ENCODE results near the gene ERC2. TPM values are rescaled to one million over a fixed set of nuclear protein-coding genes. Genes with fewer than 3 reads are reported as not detected.

The ERC2 gene
- total RNA-seq, 1 donor from 2014 or later, result 7.4 TPM

DNA sequence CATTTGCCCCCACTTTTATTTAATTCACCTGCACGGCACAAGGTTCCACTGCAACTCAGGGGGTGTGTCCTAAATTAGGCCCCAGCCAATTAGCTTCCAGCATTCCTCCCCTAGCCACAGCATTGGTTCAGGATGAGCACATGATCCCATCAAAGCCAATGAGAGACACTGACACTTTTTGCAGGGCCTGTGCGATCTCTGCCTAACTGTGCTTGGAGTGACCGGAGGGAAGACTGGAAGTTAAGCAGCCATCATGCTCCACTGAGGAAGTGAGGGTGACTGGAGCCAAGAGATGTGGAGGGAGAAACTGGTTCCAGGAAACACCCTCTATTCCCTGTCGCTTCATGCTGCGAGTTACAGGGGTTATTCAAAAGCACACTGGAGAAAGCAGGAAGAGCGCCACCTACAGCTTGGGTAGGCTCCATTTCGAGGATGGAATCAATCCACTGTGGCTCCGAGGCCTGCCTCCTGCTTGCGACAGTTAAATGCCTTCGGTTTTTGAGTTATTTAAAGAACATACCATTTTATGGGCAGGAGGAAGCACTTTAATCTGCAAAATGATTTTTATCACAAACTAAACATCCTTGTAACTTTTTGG is 858.9 kb downstream of the ERC2 start:
- H3K4me1 Mint-ChIP-seq (ENCODE audit: low read depth, unreplicated experiment), result no peaks in the 10 kb centered on the region
- H3K4me3 Mint-ChIP-seq (ENCODE audit: unreplicated experiment), result no peak overlapping the region
- no peaks in the 10 kb centered on the region for H3K79me2 ChIP-seq (ENCODE audit: insufficient read depth, low read length)
- H3K36me3 Mint-ChIP-seq (ENCODE audit: low read depth, unreplicated experiment), result no peaks in the 10 kb centered on the region
- H3K4me1 ChIP-seq (ENCODE audit: insufficient read depth, low read length), result no peaks in the 10 kb centered on the region
- H3K9me3 Mint-ChIP-seq (ENCODE audit: unreplicated experiment), result peaks cover 3% of the 10 kb centered on the region
- H4K20me1 ChIP-seq (ENCODE audit: insufficient read depth, low read length), result no peaks in the 10 kb centered on the region
- H3K27ac ChIP-seq (ENCODE audit: low read depth, low read length), result no peak overlapping the region
- DNase-seq (ENCODE audit: low read depth), result no peak
- no peak for FAIRE-seq
- H3K9ac ChIP-seq (ENCODE audit: low read length), result no peak overlapping the region
- no peak overlapping the region for H3K4me3 ChIP-seq (ENCODE audit: insufficient read depth, low read depth, low read length)
- H3K27me3 ChIP-seq (ENCODE audit: insufficient read depth, low read length), result peaks cover 3% of the 10 kb centered on the region
- no peak overlapping the region for H2AFZ ChIP-seq (ENCODE audit: low read depth, low read length)
- no peaks in the 10 kb centered on the region for H3K36me3 ChIP-seq (ENCODE audit: insufficient read depth, low read length)
- no peaks in the 10 kb centered on the region for H3K9me3 ChIP-seq (ENCODE audit: insufficient read depth, low read depth, low read length)
- H3K27me3 Mint-ChIP-seq (ENCODE audit: low read depth, unreplicated experiment), result peaks cover 3% of the 10 kb centered on the region
- no peak for TF ChIP-seq EZH2 (IDR thresholded peaks at IDR 0.05; ENCODE audit: insufficient read depth, low read length)
- TF ChIP-seq, protein P1, sequence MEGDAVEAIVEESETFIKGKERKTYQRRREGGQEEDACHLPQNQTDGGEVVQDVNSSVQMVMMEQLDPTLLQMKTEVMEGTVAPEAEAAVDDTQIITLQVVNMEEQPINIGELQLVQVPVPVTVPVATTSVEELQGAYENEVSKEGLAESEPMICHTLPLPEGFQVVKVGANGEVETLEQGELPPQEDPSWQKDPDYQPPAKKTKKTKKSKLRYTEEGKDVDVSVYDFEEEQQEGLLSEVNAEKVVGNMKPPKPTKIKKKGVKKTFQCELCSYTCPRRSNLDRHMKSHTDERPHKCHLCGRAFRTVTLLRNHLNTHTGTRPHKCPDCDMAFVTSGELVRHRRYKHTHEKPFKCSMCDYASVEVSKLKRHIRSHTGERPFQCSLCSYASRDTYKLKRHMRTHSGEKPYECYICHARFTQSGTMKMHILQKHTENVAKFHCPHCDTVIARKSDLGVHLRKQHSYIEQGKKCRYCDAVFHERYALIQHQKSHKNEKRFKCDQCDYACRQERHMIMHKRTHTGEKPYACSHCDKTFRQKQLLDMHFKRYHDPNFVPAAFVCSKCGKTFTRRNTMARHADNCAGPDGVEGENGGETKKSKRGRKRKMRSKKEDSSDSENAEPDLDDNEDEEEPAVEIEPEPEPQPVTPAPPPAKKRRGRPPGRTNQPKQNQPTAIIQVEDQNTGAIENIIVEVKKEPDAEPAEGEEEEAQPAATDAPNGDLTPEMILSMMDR (IDR thresholded peaks at IDR 0.05; ENCODE audit: insufficient read depth, low read depth, low read length), result no peak
- H3K4me2 ChIP-seq (ENCODE audit: low read length), result no peak overlapping the region
- no peak overlapping the region for H3K27ac Mint-ChIP-seq (ENCODE audit: unreplicated experiment)

- Histone ChIP-seq H3K27ac (ENCODE audit: low read depth, low read length) (no peak overlapping the region), H3K79me2 (ENCODE audit: insufficient read depth, low read length) (no peaks in the 10 kb centered on the region), H2AFZ (ENCODE audit: low read depth, low read length) (no peak overlapping the region), H3K4me3 (ENCODE audit: insufficient read depth, low read depth, low read length) (no peak overlapping the region), H3K4me1 (ENCODE audit: insufficient read depth, low read length) (no peaks in the 10 kb centered on the region), H3K27me3 (ENCODE audit: insufficient read depth, low read length) (peaks cover 3% of the 10 kb centered on the region), H3K9me3 (ENCODE audit: insufficient read depth, low read depth, low read length) (no peaks in the 10 kb centered on the region), H3K4me2 (ENCODE audit: low read length) (no peak overlapping the region), H4K20me1 (ENCODE audit: insufficient read depth, low read length) (no peaks in the 10 kb centered on the region), H3K36me3 (ENCODE audit: insufficient read depth, low read length) (no peaks in the 10 kb centered on the region), H3K9ac (ENCODE audit: low read length) (no peak overlapping the region)
- no peak overlapping the region for H3K27ac Mint-ChIP-seq (ENCODE audit: unreplicated experiment)
- TF ChIP-seq EZH2 (IDR thresholded peaks at IDR 0.05; ENCODE audit: insufficient read depth, low read length), result no peak
- TF ChIP-seq, protein P1 (IDR thresholded peaks at IDR 0.05; ENCODE audit: insufficient read depth, low read depth, low read length), result no peak
- DNase-seq (ENCODE audit: low read depth), result no peak
- H3K36me3 Mint-ChIP-seq (ENCODE audit: low read depth, unreplicated experiment), result no peaks in the 10 kb centered on the region
- H3K27me3 Mint-ChIP-seq (ENCODE audit: low read depth, unreplicated experiment), result peaks cover 3% of the 10 kb centered on the region
- peaks cover 3% of the 10 kb centered on the region for H3K9me3 Mint-ChIP-seq (ENCODE audit: unreplicated experiment)
- H3K4me1 Mint-ChIP-seq (ENCODE audit: low read depth, unreplicated experiment), result no peaks in the 10 kb centered on the region
- no peak overlapping the region for H3K4me3 Mint-ChIP-seq (ENCODE audit: unreplicated experiment)
- FAIRE-seq, result no peak
Observed at GRCh38 chr3:55608301-55608937, 859.8 kb downstream of the ERC2 start.

GRCh38 chr3:55607844-55608243 is 860.4 kb downstream of the ERC2 start:
- DNase-seq (ENCODE audit: low read depth) (no peak), FAIRE-seq (no peak)
- no peaks in the 10 kb centered on the region for H3K36me3 Mint-ChIP-seq (ENCODE audit: low read depth, unreplicated experiment)
- no peak for TF ChIP-seq EZH2 (IDR thresholded peaks at IDR 0.05; ENCODE audit: insufficient read depth, low read length)
- TF ChIP-seq, protein P1 (IDR thresholded peaks at IDR 0.05; ENCODE audit: insufficient read depth, low read depth, low read length), result no peak
- H3K27me3 Mint-ChIP-seq (ENCODE audit: low read depth, unreplicated experiment), result peaks cover 3% of the 10 kb centered on the region
- peaks cover 3% of the 10 kb centered on the region for H3K9me3 Mint-ChIP-seq (ENCODE audit: unreplicated experiment)
- no peak overlapping the region for H3K4me3 ChIP-seq (ENCODE audit: insufficient read depth, low read depth, low read length)
- no peaks in the 10 kb centered on the region for H3K36me3 ChIP-seq (ENCODE audit: insufficient read depth, low read length)
- H3K4me2 ChIP-seq (ENCODE audit: low read length), result no peak overlapping the region
- no peaks in the 10 kb centered on the region for H3K4me1 Mint-ChIP-seq (ENCODE audit: low read depth, unreplicated experiment)
- H3K4me3 Mint-ChIP-seq (ENCODE audit: unreplicated experiment), result no peak overlapping the region
- no peak overlapping the region for H3K27ac ChIP-seq (ENCODE audit: low read depth, low read length)
- H3K9ac ChIP-seq (ENCODE audit: low read length), result no peak overlapping the region
- H2AFZ ChIP-seq (ENCODE audit: low read depth, low read length), result no peak overlapping the region
- H3K27ac Mint-ChIP-seq (ENCODE audit: unreplicated experiment), result no peak overlapping the region
- no peaks in the 10 kb centered on the region for H3K9me3 ChIP-seq (ENCODE audit: insufficient read depth, low read depth, low read length)
- no peaks in the 10 kb centered on the region for H3K4me1 ChIP-seq (ENCODE audit: insufficient read depth, low read length)
- no peaks in the 10 kb centered on the region for H3K79me2 ChIP-seq (ENCODE audit: insufficient read depth, low read length)
- peaks cover 3% of the 10 kb centered on the region for H3K27me3 ChIP-seq (ENCODE audit: insufficient read depth, low read length)
- no peaks in the 10 kb centered on the region for H4K20me1 ChIP-seq (ENCODE audit: insufficient read depth, low read length)

Data from astrocyte (in vitro differentiated cells and primary cell).